ENCODE data around the gene CACNA1H. TPM values are rescaled to one million over a fixed set of nuclear protein-coding genes. Genes with fewer than 3 reads are reported as not detected.

The CACNA1H gene
- total and polyA plus RNA-seq, 9 of the 15 experiments (the other 6 are each of a cell fraction or from before 2014, with no cell fraction given) = 0.10 to 0.18 TPM; not detected in 7

DNA sequence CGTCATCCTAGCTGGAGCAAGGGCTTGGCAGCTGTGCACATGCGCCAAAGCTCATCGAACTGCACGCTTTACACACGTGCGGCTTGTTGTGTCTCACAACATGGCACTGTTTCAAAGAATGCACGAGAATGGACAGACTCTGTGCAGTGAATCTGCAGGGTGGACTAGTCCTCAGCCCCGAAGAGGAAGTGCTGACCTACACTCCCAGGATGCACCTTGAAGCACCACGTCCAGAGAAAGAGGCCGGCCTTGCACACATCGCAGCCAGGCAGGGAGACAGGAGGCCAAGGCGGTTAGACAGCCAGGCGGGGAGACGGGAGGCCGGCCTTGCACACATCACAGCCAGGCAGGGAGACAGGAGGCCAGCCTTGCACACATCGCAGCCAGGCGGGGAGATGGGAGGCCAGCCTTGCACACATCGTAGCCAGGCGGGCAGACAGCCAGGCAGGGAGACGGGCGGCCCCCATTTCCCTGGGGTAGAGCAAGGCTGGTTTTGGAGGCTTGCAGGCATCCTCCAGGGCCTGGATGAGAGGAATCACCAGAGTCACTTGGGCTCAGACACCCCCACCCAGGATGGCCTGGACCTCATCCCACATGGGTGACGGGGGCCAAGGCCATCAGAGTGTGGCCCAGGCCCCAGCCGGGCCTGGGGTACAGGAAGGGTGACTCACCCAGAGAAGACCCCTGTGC, 9.0 kb upstream of the CACNA1H start:
- peak; percentile 45; the same call in 2 of the 3 replicates for ATAC-seq
- Histone ChIP-seq H3K9ac (ENCODE audit: insufficient read depth in 1 of 2, low read depth in 2 of 2, low read length in 2 of 2) (no peak overlapping the region), H3K79me2 (ENCODE audit: control insufficient read depth, insufficient read depth, low read length) (no peaks in the 10 kb centered on the region), H3K27ac (ENCODE audit: extremely low read depth, low read depth, low read length) (no peak overlapping the region), H3K27me3 (ENCODE audit: control insufficient read depth in 2 of 2, insufficient read depth in 2 of 2, low read length in 2 of 2) (peaks cover 35 to 81% of the 10 kb centered on the region in 2 experiments; a peak in 4 of 5 replicates), H3K4me1 (replicated peaks in 1 of 2; ENCODE audit: control insufficient read depth in 2 of 2, insufficient read depth in 2 of 2, low read length in 2 of 2) (peaks cover 0 to 47% of the 10 kb centered on the region in 2 experiments; a peak in 2 of 5 replicates), H3K9me1 (ENCODE audit: control insufficient read depth, insufficient read depth, low read length) (no peaks in the 10 kb centered on the region), H4K20me1 (replicated peaks; ENCODE audit: control insufficient read depth, insufficient read depth, low read length) (0 out of 2 replicates have a peak, but pooled peaks cover 8% of the 10 kb centered on the region), H3K4me2 (ENCODE audit: insufficient read depth, low read length) (no peak overlapping the region), H3K4me3 (no peak overlapping the region), H3K9me3 (replicated peaks; ENCODE audit: control insufficient read depth, insufficient read depth, low read depth, low read length) (no peaks in the 10 kb centered on the region), H2AFZ (ENCODE audit: low read depth, low read length) (no peak overlapping the region), H3K36me3 (ENCODE audit: control insufficient read depth, insufficient read depth, low read length) (no peaks in the 10 kb centered on the region)
- POLR2A ChIA-PET = interaction anchor here (0.9 kb wide), 1 partner anchor 28 kb away, joined by 3 read pairs; no protein-coding TSS in a partner anchor
- BruUV-seq (replicated peaks) = no TSS peak
- in situ Hi-C loops (cut with MboI) (no loop called here), intact Hi-C loops (cut with micrococcal nuclease) (no loop called here)
- WGBS (ENCODE audit: insufficient coverage, low coverage, missing lambda C conversion rate) = 3% methylated on average over 23 of the region's 23 CpGs
- FAIRE-seq = no peak
- CTCF ChIA-PET (ENCODE audit: low intra/inter-chr PET ratio) = no interaction called here
- DNase-seq (ENCODE audit: extremely low read depth in 1 of 4, low spot score in 3 of 4) = no peak
- no peak for TF ChIP-seq ZNF311 (CRISPR knock-in tag; IDR thresholded peaks at IDR 0.05)
- no peak for TF ChIP-seq CCNT2 (IDR thresholded peaks at IDR 0.05; ENCODE audit: borderline replicate concordance, extremely low read depth, insufficient read length, low read depth, low read length)
- TF ChIP-seq, protein P1, sequence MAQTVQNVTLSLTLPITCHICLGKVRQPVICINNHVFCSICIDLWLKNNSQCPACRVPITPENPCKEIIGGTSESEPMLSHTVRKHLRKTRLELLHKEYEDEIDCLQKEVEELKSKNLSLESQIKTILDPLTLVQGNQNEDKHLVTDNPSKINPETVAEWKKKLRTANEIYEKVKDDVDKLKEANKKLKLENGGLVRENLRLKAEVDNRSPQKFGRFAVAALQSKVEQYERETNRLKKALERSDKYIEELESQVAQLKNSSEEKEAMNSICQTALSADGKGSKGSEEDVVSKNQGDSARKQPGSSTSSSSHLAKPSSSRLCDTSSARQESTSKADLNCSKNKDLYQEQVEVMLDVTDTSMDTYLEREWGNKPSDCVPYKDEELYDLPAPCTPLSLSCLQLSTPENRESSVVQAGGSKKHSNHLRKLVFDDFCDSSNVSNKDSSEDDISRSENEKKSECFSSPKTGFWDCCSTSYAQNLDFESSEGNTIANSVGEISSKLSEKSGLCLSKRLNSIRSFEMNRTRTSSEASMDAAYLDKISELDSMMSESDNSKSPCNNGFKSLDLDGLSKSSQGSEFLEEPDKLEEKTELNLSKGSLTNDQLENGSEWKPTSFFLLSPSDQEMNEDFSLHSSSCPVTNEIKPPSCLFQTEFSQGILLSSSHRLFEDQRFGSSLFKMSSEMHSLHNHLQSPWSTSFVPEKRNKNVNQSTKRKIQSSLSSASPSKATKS (CRISPR knock-in tag; IDR thresholded peaks at IDR 0.05) = no peak
- TF ChIP-seq SPI1 (IDR thresholded peaks at IDR 0.05; ENCODE audit: borderline replicate concordance, low read depth, low read length) = peak; percentile 72
- no peak for TF ChIP-seq ELF1 (tag; IDR thresholded peaks at IDR 0.05)
- TF ChIP-seq, protein P2, sequence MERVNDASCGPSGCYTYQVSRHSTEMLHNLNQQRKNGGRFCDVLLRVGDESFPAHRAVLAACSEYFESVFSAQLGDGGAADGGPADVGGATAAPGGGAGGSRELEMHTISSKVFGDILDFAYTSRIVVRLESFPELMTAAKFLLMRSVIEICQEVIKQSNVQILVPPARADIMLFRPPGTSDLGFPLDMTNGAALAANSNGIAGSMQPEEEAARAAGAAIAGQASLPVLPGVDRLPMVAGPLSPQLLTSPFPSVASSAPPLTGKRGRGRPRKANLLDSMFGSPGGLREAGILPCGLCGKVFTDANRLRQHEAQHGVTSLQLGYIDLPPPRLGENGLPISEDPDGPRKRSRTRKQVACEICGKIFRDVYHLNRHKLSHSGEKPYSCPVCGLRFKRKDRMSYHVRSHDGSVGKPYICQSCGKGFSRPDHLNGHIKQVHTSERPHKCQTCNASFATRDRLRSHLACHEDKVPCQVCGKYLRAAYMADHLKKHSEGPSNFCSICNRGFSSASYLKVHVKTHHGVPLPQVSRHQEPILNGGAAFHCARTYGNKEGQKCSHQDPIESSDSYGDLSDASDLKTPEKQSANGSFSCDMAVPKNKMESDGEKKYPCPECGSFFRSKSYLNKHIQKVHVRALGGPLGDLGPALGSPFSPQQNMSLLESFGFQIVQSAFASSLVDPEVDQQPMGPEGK (CRISPR knock-in tag; IDR thresholded peaks at IDR 0.05; ENCODE audit: borderline replicate concordance) = no peak
- no peak for TF ChIP-seq MTA3 (IDR thresholded peaks at IDR 0.05; ENCODE audit: borderline replicate concordance)
- TF ChIP-seq MYBL2 (IDR thresholded peaks at IDR 0.05; ENCODE audit: low read depth) = no peak
- no peak for TF ChIP-seq MYBL2 (CRISPR knock-in tag; IDR thresholded peaks at IDR 0.05; ENCODE audit: borderline replicate concordance)
- TF ChIP-seq CXXC5 (CRISPR knock-in tag; IDR thresholded peaks at IDR 0.05) = no peak
- no peak for TF ChIP-seq OTX1 (CRISPR knock-in tag; IDR thresholded peaks at IDR 0.05)
- TF ChIP-seq SREBF2 (CRISPR knock-in tag; IDR thresholded peaks at IDR 0.05) = no peak
- peak; percentile 38 to 48 for TF ChIP-seq NRF1 (conservative IDR thresholded peaks at IDR 0.05 in 1 of 2, IDR thresholded peaks at IDR 0.05 in 1 of 2)
- TF ChIP-seq MAZ (CRISPR knock-in tag; conservative IDR thresholded peaks at IDR 0.05 in 1 of 2, IDR thresholded peaks at IDR 0.05 in 1 of 2) = no peak
- TF ChIP-seq ZNF347 (CRISPR knock-in tag; IDR thresholded peaks at IDR 0.05; ENCODE audit: low read depth) = no peak
- no peak for TF ChIP-seq SIX5 (IDR thresholded peaks at IDR 0.05; ENCODE audit: borderline replicate concordance in 1 of 2, insufficient read depth in 1 of 2, low read depth in 1 of 2, low read length in 2 of 2)
- TF ChIP-seq NBN (IDR thresholded peaks at IDR 0.05; ENCODE audit: low read depth) = no peak
- TF ChIP-seq ZNF224 (CRISPR knock-in tag; IDR thresholded peaks at IDR 0.05) = no peak

All from K562 (cell line).